Ishikawa (cell line): ENCODE measurements around the gene ASAP2.

ENCODE experiments used
- CEBPB ChIP-seq: IDR thresholded peaks from 2 replicates; pipeline ENCODE4 v1.6.1; 2012
- CREB1 ChIP-seq: IDR thresholded peaks from 2 replicates; pipeline ENCODE4 v1.6.1; 2012; ENCODE audit warnings: low read depth
- EGR1 ChIP-seq: IDR thresholded peaks from 2 replicates; pipeline ENCODE4 v1.6.1; 2012
- EP300 ChIP-seq: IDR thresholded peaks from 2 replicates; pipeline ENCODE4 v1.6.1; 2012; ENCODE audit warnings: borderline replicate concordance
- FOXM1 ChIP-seq: IDR thresholded peaks from 2 replicates; pipeline ENCODE4 v1.6.1; 2012; ENCODE audit warnings: low read depth, borderline replicate concordance
- MAX ChIP-seq: IDR thresholded peaks from 2 replicates; pipeline ENCODE4 v1.6.1; 2012
- NFIC ChIP-seq: IDR thresholded peaks from 2 replicates; pipeline ENCODE4 v1.6.1; 2012
- RAD21 ChIP-seq: IDR thresholded peaks from 2 replicates; pipeline ENCODE4 v1.6.1; 2012; ENCODE audit warnings: low read depth
- REST ChIP-seq: IDR thresholded peaks from 2 replicates; pipeline ENCODE4 v1.6.1; 2012; ENCODE audit warnings: low read depth, mild to moderate bottlenecking
- TAF1 ChIP-seq: IDR thresholded peaks from 2 replicates; pipeline ENCODE4 v1.6.1; 2012; ENCODE audit warnings: low read depth, mild to moderate bottlenecking
- TCF12 ChIP-seq: IDR thresholded peaks from 2 replicates; pipeline ENCODE4 v1.6.1; 2012; ENCODE audit warnings: low read depth
- TEAD4 ChIP-seq: IDR thresholded peaks from 2 replicates; pipeline ENCODE4 v1.6.1; 2012
- USF1 ChIP-seq: IDR thresholded peaks from 2 replicates; pipeline ENCODE4 v1.6.1; 2012
- YY1 ChIP-seq: IDR thresholded peaks from 2 replicates; pipeline ENCODE4 v1.6.1; 2012; ENCODE audit warnings: low read depth
- ZBTB7A ChIP-seq: IDR thresholded peaks from 2 replicates; pipeline ENCODE4 v1.6.1; 2012; ENCODE audit warnings: low read depth

The ASAP2 gene

GRCh38 chr2:9405636-9406035 lies 199.0 kb downstream of the ASAP2 start:
- no peak for TF ChIP-seq NFIC
- TF ChIP-seq REST, result no peak
- no peak for TF ChIP-seq YY1
- TF ChIP-seq RAD21, result no peak
- no peak for TF ChIP-seq TAF1
- TF ChIP-seq EGR1, result no peak

DNA sequence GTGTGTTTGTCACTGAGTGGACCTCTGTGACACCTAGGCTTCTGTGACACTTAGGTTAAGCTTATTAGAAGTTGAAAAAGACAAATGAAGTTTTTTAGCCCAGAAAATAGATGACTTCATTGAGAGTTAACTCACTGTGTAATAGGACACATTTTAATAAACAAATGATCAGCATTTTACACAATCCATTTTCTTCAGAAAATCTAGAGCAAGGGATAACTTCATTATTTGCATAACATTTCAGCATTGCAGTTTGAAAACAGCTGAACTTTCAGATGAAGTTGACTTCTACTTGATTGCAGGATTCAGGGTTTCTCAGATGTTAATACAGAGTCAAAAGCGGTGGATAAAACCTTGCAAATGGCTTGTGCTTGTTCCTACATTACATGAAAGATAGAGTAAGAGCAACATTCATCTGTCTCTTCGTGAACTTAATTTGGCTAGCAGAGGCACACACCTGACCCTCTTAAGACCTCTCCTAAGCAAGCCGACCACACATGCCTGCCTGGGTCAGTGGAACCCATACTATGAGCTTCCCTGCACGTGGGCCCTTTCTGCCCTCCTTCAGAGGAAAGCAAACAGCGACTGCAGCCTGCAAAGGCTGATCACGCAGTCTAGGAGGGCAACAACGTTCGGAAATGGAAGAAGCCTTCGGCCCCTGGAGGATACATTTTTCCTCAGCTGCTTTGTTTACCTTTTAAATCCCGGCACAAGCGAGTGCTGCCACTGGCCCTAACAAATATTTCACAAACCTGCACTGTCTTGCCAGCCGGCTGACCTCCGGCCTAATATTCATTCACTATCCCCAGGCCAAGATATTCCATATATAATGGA lies 200.1 kb downstream of the ASAP2 start:
- TF ChIP-seq EGR1, result no peak
- no peak for TF ChIP-seq TEAD4
- no peak for TF ChIP-seq EP300
- TF ChIP-seq CEBPB, result no peak
- TF ChIP-seq RAD21, result no peak
- TF ChIP-seq MAX, result no peak

- no peak for TF ChIP-seq REST
Measured at GRCh38 chr2:9407363-9407811, 200.8 kb downstream of the ASAP2 start.

- TF ChIP-seq REST (no peak), EGR1 (no peak), YY1 (no peak), TAF1 (no peak), FOXM1 (no peak), RAD21 (no peak), EP300 (no peak), CREB1 (no peak), TCF12 (no peak)
Measured at GRCh38 chr2:9408641-9409151, 202.1 kb downstream of the ASAP2 start.

- TF ChIP-seq TCF12, result no peak
- TF ChIP-seq REST, result no peak
- TF ChIP-seq ZBTB7A, result no peak
- no peak for TF ChIP-seq EP300
- TF ChIP-seq USF1, result no peak
- TF ChIP-seq RAD21, result no peak
- no peak for TF ChIP-seq CREB1
- TF ChIP-seq MAX, result no peak
- no peak for TF ChIP-seq TEAD4
- TF ChIP-seq TAF1, result no peak
- no peak for TF ChIP-seq CEBPB
- no peak for TF ChIP-seq EGR1
- TF ChIP-seq NFIC, result no peak
Measured at GRCh38 chr2:9410108-9410507, 203.5 kb downstream of the ASAP2 start.
